ENCODE data around the gene CCDC152. TPM values are rescaled to one million over a fixed set of nuclear protein-coding genes. Genes with fewer than 3 reads are reported as not detected.

The CCDC152 gene
- total and polyA plus RNA-seq, 2 donors (not counting 3 experiments of a cell fraction or from before 2014, with no cell fraction given): 0.48 to 2.8 TPM

- Histone ChIP-seq H2AFZ (ENCODE audit: low read depth, low read length) (no peak overlapping the region), H3K27me3 (ENCODE audit: control insufficient read depth in 2 of 2, insufficient read depth in 2 of 2, low read length in 2 of 2) (no peaks in the 10 kb centered on the region), H3K9me3 (replicated peaks; ENCODE audit: control insufficient read depth, insufficient read depth, low read length) (no peaks in the 10 kb centered on the region), H3K9ac (replicated peaks; ENCODE audit: extremely low read depth, insufficient read depth, low read length) (no peak overlapping the region), H3K79me2 (ENCODE audit: control insufficient read depth, insufficient read depth, low read length) (no peaks in the 10 kb centered on the region), H3K36me3 (ENCODE audit: control insufficient read depth in 2 of 2, extremely low read depth in 1 of 2, insufficient read depth in 2 of 2, low read length in 2 of 2) (no peaks in the 10 kb centered on the region), H3K4me1 (ENCODE audit: control insufficient read depth, extremely low read depth, insufficient read depth, low read length) (no peaks in the 10 kb centered on the region), H3K4me3 (replicated peaks in 1 of 3; ENCODE audit: insufficient read depth in 1 of 3, low read depth in 1 of 3, low read length in 3 of 3) (no peak overlapping the region), H3K27ac (ENCODE audit: insufficient read depth, low read depth, low read length) (no peak overlapping the region), H4K20me1 (replicated peaks; ENCODE audit: control insufficient read depth, extremely low read depth, insufficient read depth, low read length) (no peaks in the 10 kb centered on the region), H3K9me1 (replicated peaks; ENCODE audit: control insufficient read depth, extremely low read depth, insufficient read depth, low read length) (no peaks in the 10 kb centered on the region), H3K4me2 (ENCODE audit: insufficient read depth, low read length) (no peak overlapping the region)
- intact Hi-C loops (cut with micrococcal nuclease): no loop called here
- FAIRE-seq (no peak), DNase-seq (ENCODE audit: low read depth, low spot score) (no peak)
- dilution Hi-C loops (cut with MboI; ENCODE audit: extremely low pct_ligation_motif_present, low sequenced_read_pairs): no loop called here
- TF ChIP-seq MAX (IDR thresholded peaks at IDR 0.05; ENCODE audit: insufficient read depth, insufficient read length) (no peak), MYC (IDR thresholded peaks at IDR 0.05; ENCODE audit: low read depth, low read length) (no peak), POLR2AphosphoS5 (IDR thresholded peaks at IDR 0.05; ENCODE audit: insufficient read depth, low read depth, low read length) (no peak), GATA2 (IDR thresholded peaks at IDR 0.05; ENCODE audit: insufficient read depth, insufficient read length, low read depth, low read length) (no peak), CTCF (IDR thresholded peaks at IDR 0.05; ENCODE audit: extremely low read depth in 1 of 2, insufficient read depth in 1 of 2, low read depth in 1 of 2, low read length in 2 of 2) (no peak), POLR2A (IDR thresholded peaks at IDR 0.05; ENCODE audit: low read depth, low read length) (no peak), JUN (IDR thresholded peaks at IDR 0.05; ENCODE audit: borderline replicate concordance, insufficient read depth, insufficient read length, low read depth) (no peak), FOS (IDR thresholded peaks at IDR 0.05; ENCODE audit: borderline replicate concordance, insufficient read depth, low read length) (no peak), EZH2 (IDR thresholded peaks at IDR 0.05; ENCODE audit: borderline replicate concordance, low read depth, low read length, severe bottlenecking) (no peak)
- ChIA-PET POLR2A (no interaction called here), CTCF (interaction anchor here (1.0 to 1.8 kb wide), 5 partner anchors 12 to 79 kb away, joined by 3 to 5 read pairs (median 3); no protein-coding TSS in a partner anchor)
- no TSS peak for BruUV-seq (replicated peaks)
These were observed 54.4 kb downstream of the CCDC152 start for GRCh38 chr5:42810834-42811590.
